Parathyroid adenoma (tissue), 2 donors: ENCODE measurements around the gene CHCHD3.

Source experiments
- H2AFZ ChIP-seq: fragments of 300-600 bp; sonication (generic); one replicate; pipeline ENCODE4 v1.7.0; 2017; ENCODE audit warnings: antibody characterized with exemption, mild to moderate bottlenecking
- H3K27ac ChIP-seq: fragments of 300-600 bp; sonication (generic); one replicate; pipeline ENCODE4 v1.7.0; 2017
- H3K27me3 ChIP-seq: fragments of 300-600 bp; sonication (generic); one replicate; pipeline ENCODE4 v1.7.0; 2017; ENCODE audit warnings: low read length; ENCODE audit not compliant: control insufficient read depth, insufficient read depth
- H3K36me3 ChIP-seq: fragments of 300-600 bp; sonication (generic); one replicate; pipeline ENCODE4 v1.7.0; 2017; ENCODE audit warnings: low read length; ENCODE audit not compliant: control insufficient read depth, insufficient read depth
- H3K4me1 ChIP-seq: fragments of 300-600 bp; sonication (generic); one replicate; pipeline ENCODE4 v1.7.0; 2017; ENCODE audit warnings: control low read depth
- H3K4me2 ChIP-seq: fragments of 300-600 bp; sonication (generic); one replicate; pipeline ENCODE4 v1.7.0; 2017; ENCODE audit warnings: low read length
- H3K4me3 ChIP-seq: fragments of 300-600 bp; sonication (generic); one replicate; pipeline ENCODE4 v1.7.0; 2017; ENCODE audit warnings: low read depth, low read length
- H3K79me2 ChIP-seq: fragments of 300-600 bp; sonication (generic); one replicate; pipeline ENCODE4 v1.7.0; 2017; ENCODE audit warnings: control low read depth
- H3K9ac ChIP-seq: fragments of 300-600 bp; sonication (generic); one replicate; pipeline ENCODE4 v1.7.0; 2017; ENCODE audit warnings: mild to moderate bottlenecking
- H3K9me3 ChIP-seq: fragments of 300-600 bp; sonication (generic); one replicate; pipeline ENCODE4 v1.7.0; 2017; ENCODE audit warnings: low read length; ENCODE audit not compliant: control insufficient read depth
- TF ChIP-seq, protein P1 (sequence below): fragments of 300-600 bp; sonication (generic); IDR thresholded peaks from one replicate; pipeline ENCODE4 v1.7.0; 2017; ENCODE audit warnings: antibody characterized with exemption, mild to moderate bottlenecking
- donor health status: primary hyperparathyroidism.

The CHCHD3 gene

DNA sequence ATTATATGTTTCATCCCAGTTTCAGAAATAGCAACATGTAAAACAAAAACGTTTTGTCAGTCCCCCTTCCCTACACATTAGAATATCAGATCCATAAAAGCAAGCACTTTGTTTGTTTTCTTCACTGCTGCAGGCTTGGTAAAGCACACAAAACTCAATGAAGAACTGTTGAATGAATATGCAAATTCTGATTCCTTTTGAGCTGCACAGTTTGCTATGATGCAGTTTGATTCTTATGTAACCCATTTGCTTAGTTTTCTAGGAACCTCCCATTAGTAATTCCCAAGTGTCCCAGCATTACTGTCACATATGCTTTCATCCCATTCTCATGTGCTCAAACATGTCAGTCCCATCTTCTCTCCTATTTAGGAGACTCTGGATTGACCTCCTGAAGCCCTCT, 26.1 kb upstream of the CHCHD3 start:
- Histone ChIP-seq H3K4me1 (no peaks in the 10 kb centered on the region), H2AFZ (no peak overlapping the region)
- TF ChIP-seq, protein P1, sequence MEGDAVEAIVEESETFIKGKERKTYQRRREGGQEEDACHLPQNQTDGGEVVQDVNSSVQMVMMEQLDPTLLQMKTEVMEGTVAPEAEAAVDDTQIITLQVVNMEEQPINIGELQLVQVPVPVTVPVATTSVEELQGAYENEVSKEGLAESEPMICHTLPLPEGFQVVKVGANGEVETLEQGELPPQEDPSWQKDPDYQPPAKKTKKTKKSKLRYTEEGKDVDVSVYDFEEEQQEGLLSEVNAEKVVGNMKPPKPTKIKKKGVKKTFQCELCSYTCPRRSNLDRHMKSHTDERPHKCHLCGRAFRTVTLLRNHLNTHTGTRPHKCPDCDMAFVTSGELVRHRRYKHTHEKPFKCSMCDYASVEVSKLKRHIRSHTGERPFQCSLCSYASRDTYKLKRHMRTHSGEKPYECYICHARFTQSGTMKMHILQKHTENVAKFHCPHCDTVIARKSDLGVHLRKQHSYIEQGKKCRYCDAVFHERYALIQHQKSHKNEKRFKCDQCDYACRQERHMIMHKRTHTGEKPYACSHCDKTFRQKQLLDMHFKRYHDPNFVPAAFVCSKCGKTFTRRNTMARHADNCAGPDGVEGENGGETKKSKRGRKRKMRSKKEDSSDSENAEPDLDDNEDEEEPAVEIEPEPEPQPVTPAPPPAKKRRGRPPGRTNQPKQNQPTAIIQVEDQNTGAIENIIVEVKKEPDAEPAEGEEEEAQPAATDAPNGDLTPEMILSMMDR = no peak

DNA sequence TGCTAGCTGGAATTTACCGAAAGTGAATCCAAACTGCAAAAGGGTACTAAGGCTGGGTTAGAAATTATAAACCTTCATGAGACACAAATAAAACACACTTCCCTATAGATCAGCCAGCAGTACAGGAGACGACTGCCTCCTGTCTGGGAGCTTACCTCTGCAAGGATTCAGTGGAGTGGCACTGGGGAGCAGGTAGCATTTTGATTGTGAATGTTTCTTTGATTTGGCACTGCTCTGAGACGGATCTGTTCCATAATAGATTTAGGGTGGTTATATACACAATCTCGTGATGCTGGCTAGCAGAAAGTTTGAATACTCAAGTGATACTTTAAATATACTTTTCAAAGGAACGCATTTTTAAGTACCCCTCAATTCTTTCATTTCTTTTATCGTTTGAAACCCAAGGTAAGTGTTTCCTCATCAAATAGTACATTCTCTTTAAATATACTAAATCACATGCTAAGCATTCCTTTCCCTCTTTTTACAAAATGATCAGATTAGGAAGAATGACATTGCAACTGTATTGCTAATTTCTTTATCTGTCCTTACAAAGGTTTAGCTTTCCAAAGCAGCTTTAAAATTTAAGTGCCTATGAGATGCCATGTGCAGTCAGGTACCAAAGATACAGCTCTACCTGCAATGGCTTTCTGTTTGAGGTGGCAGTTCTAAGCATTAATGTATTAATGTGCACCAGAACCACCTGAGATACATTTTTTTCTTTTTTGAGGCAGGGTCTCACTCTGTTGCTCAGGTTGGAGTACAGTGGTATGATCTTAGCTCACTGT, 20.6 kb upstream of the CHCHD3 start:
- Histone ChIP-seq H3K9me3 (no peaks in the 10 kb centered on the region), H2AFZ (no peak overlapping the region), H3K36me3 (no peaks in the 10 kb centered on the region), H3K9ac (no peak overlapping the region), H3K27ac (no peak overlapping the region), H3K27me3 (no peaks in the 10 kb centered on the region), H3K79me2 (no peaks in the 10 kb centered on the region), H3K4me3 (no peak overlapping the region), H3K4me1 (no peaks in the 10 kb centered on the region), H3K4me2 (no peak overlapping the region)
- TF ChIP-seq, protein P1 = no peak

More for the DNA sequence above, 26.1 kb upstream of the CHCHD3 start:
- Histone ChIP-seq H3K9me3 (no peaks in the 10 kb centered on the region), H3K27ac (no peak overlapping the region), H3K9ac (no peak overlapping the region), H3K36me3 (no peaks in the 10 kb centered on the region), H3K4me2 (no peak overlapping the region), H3K79me2 (no peaks in the 10 kb centered on the region), H3K4me3 (no peak overlapping the region), H3K27me3 (no peaks in the 10 kb centered on the region)

DNA sequence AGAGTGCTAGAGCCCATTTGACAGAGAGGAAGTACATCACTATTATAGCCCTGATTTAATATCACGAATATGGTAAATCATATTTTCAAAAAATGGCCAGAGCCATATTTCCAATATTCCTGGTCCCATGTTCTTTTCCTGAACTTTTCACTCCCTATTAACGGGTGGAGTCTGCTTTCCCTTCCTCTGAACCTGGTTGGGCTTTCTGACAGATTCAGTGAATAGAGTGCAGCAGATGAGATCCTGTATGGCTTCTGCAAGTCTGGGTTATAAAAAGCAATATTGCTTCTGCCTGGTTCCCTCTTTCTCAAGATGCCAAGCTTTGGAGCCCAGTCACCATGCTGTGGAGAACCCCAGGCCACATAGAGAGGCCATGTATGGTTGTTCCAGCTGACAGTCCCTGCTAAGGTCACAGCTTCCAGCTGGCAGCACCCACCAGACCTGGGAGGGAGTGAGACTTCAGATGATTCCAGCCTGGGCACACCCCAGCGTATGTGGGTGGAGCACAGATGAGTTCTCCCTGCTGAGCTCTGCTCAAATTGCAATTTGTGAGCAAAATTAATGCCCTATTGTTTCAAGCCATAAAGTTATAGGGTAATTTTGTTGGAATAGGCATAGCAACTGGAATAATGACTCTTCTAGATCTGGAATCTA, 17.9 kb upstream of the CHCHD3 start:
- H3K4me1 ChIP-seq = no peaks in the 10 kb centered on the region
- no peaks in the 10 kb centered on the region for H3K27me3 ChIP-seq
- H3K4me2 ChIP-seq = no peak overlapping the region
- no peak overlapping the region for H3K4me3 ChIP-seq
- H3K9ac ChIP-seq = no peak overlapping the region
- no peaks in the 10 kb centered on the region for H3K79me2 ChIP-seq
- no peaks in the 10 kb centered on the region for H3K36me3 ChIP-seq
- H3K9me3 ChIP-seq = no peaks in the 10 kb centered on the region
- TF ChIP-seq, protein P1 = no peak
- H3K27ac ChIP-seq = no peak overlapping the region
- no peak overlapping the region for H2AFZ ChIP-seq

DNA sequence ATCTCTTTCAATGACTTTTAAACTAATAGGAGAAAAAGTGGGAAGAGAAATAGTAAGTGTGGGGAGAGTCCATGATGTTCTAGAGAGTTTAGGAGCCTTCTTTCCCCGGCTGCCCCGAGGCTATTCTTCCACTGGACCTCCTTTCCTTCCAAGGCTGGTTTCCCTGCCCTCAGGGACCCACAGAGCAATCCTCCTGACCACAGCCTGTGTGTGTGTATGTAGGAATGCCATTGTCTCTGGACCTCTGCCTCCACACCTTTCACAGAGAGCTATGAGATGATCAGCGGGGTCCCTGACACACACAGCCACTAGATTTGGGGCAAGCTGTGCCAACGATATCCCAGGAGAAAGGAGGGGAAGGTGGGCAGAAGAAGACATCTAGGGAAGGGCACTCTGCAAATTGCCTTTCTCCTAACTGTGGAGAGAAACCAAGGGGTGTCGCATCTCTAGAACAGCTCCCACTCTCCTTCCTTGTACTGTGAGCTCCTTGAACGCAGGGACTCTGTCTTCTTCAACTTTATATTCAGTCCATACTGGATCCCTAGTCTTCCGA, 13.3 kb upstream of the CHCHD3 start:
- Histone ChIP-seq H3K9me3 (no peaks in the 10 kb centered on the region), H3K79me2 (no peaks in the 10 kb centered on the region), H3K27ac (no peak overlapping the region), H3K4me3 (no peak overlapping the region), H3K9ac (no peak overlapping the region), H3K4me1 (no peaks in the 10 kb centered on the region), H3K27me3 (no peaks in the 10 kb centered on the region), H2AFZ (no peak overlapping the region), H3K4me2 (no peak overlapping the region), H3K36me3 (no peaks in the 10 kb centered on the region)
- TF ChIP-seq, protein P1 = no peak
